ENCODE data around the gene PHACTR3.

DNA sequence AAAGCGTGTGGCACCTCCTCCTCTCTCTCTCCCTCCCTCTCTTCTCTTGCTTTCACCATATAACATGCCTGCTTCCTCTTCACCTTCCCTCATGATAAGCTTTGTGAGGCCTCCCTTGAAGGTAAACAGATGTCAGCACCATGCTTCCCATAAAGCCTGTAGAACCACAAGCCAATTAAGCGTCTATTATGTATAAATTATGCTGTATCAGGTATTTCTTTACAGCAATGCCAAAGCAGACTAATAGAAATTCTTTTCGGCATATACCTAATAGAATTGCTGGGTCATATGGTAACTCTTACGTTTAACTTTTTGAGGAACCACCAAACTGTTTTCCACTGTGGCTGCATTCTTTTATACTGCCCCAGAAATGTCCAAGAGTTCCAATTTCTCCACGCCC lies 254.1 kb downstream of the PHACTR3 start:
- TF ChIP-seq, protein P1, sequence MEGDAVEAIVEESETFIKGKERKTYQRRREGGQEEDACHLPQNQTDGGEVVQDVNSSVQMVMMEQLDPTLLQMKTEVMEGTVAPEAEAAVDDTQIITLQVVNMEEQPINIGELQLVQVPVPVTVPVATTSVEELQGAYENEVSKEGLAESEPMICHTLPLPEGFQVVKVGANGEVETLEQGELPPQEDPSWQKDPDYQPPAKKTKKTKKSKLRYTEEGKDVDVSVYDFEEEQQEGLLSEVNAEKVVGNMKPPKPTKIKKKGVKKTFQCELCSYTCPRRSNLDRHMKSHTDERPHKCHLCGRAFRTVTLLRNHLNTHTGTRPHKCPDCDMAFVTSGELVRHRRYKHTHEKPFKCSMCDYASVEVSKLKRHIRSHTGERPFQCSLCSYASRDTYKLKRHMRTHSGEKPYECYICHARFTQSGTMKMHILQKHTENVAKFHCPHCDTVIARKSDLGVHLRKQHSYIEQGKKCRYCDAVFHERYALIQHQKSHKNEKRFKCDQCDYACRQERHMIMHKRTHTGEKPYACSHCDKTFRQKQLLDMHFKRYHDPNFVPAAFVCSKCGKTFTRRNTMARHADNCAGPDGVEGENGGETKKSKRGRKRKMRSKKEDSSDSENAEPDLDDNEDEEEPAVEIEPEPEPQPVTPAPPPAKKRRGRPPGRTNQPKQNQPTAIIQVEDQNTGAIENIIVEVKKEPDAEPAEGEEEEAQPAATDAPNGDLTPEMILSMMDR (IDR thresholded peaks at IDR 0.05), result no peak
- TF ChIP-seq POLR2AphosphoS5 (IDR thresholded peaks at IDR 0.05), result no peak
- TF ChIP-seq POLR2A (IDR thresholded peaks at IDR 0.05), result no peak
- TF ChIP-seq EP300 (IDR thresholded peaks at IDR 0.05), result no peak

Data from suprapubic skin (tissue), 4 donors.